RWPE1 (cell line): ENCODE measurements around the gene GLRA1.

Experiments used
- CTCF ChIA-PET: fragments of 350-600 bp; sonication (Branson Sonifier 250); formaldehyde crosslinking; extraction: SDS; loops from one replicate; lab custom pipeline; 2021; lab: Yijun Ruan, JAX
- POLR2A ChIA-PET: fragments of 400-600 bp; formaldehyde crosslinking; extraction: SDS; loops from one replicate; lab custom pipeline; 2020; ENCODE audit warnings: antibody characterized with exemption; ENCODE audit not compliant: low non-redundant PET; lab: Yijun Ruan, JAX
- DNase-seq: peaks from one replicate; pipeline ENCODE4 v3.0.0; 2012; ENCODE audit warnings: low spot score
- H3K27ac ChIP-seq: fragments of 450-650 bp; 2 replicates; pipeline ENCODE4 v1.5.1; 2017
- CTCF ChIP-seq: fragments of 450-650 bp; conservative IDR thresholded peaks from 2 replicates; pipeline ENCODE4 v1.5.1; 2017; ENCODE audit warnings: low read depth, mild to moderate bottlenecking

GLRA1 gene

GRCh38 chr5:151805414-151806223 is 119.0 kb downstream of the GLRA1 start:
- TF ChIP-seq CTCF: no peak
- ChIA-PET CTCF (interaction anchor here (0.7 kb wide), 1 partner anchor 641 kb away, joined by 3 read pairs; no protein-coding TSS in a partner anchor), POLR2A (no interaction called here)
- DNase-seq: no peak
- H3K27ac ChIP-seq: no peak overlapping the region

- TF ChIP-seq CTCF: no peak
- ChIA-PET POLR2A (no interaction called here), CTCF (interaction anchor here (0.9 kb wide), 1 partner anchor 148 kb away, joined by 3 read pairs; no protein-coding TSS in a partner anchor)
- H3K27ac ChIP-seq: no peak overlapping the region
- no peak for DNase-seq
Measured at GRCh38 chr5:151800532-151800931, 124.1 kb downstream of the GLRA1 start.

GRCh38 chr5:151799407-151799806 is 125.2 kb downstream of the GLRA1 start:
- POLR2A ChIA-PET: no interaction called here
- H3K27ac ChIP-seq: no peak overlapping the region
- CTCF ChIA-PET: interaction anchor here (0.7 to 1.4 kb wide), 2 partner anchors 11 to 343 kb away, joined by 3 to 4 read pairs; no protein-coding TSS in a partner anchor
- no peak for TF ChIP-seq CTCF
- no peak for DNase-seq

- TF ChIP-seq CTCF: no peak
- POLR2A ChIA-PET: no interaction called here
- H3K27ac ChIP-seq: no peak overlapping the region
- no peak for DNase-seq
- CTCF ChIA-PET: interaction anchor here (0.7 to 1.4 kb wide), 2 partner anchors 10 to 344 kb away, joined by 3 to 4 read pairs; no protein-coding TSS in a partner anchor
Measured at GRCh38 chr5:151798674-151799073, 126.0 kb downstream of the GLRA1 start.

- TF ChIP-seq CTCF: no peak
- no peak for DNase-seq
- H3K27ac ChIP-seq: no peak overlapping the region
- ChIA-PET POLR2A (no interaction called here), CTCF (no interaction called here)
Measured at GRCh38 chr5:151795426-151795825, 129.2 kb downstream of the GLRA1 start.

- CTCF ChIA-PET: no interaction called here
- H3K27ac ChIP-seq: no peak overlapping the region
- no peak for TF ChIP-seq CTCF
- no peak for DNase-seq
- POLR2A ChIA-PET: no interaction called here
Measured at GRCh38 chr5:151793358-151793757, 131.3 kb downstream of the GLRA1 start.
